IMR-90 (cell line): ENCODE measurements around the gene PTPN4.

Source experiments
- BHLHE40 ChIP-seq: fragments of 150-350 bp; IDR thresholded peaks from 2 replicates; pipeline ENCODE4 v1.6.1; 2016; ENCODE audit warnings: mild to moderate bottlenecking, low read depth, low read length
- CEBPB ChIP-seq: IDR thresholded peaks from 2 replicates; pipeline ENCODE4 v1.6.1; 2012; ENCODE audit warnings: low read depth, low read length, improper control_type of control experiment
- CHD1 ChIP-seq: IDR thresholded peaks from 2 replicates; pipeline ENCODE4 v1.6.1; 2012; ENCODE audit warnings: low read depth, low read length, improper control_type of control experiment
- FOS ChIP-seq: fragments of 150-350 bp; IDR thresholded peaks from 2 replicates; pipeline ENCODE4 v1.6.1; 2016; ENCODE audit warnings: low read depth, low read length
- MAFK ChIP-seq: IDR thresholded peaks from 2 replicates; pipeline ENCODE4 v1.6.1; 2012; ENCODE audit warnings: low read depth, low read length, improper control_type of control experiment
- POLR2A ChIP-seq: IDR thresholded peaks from 2 replicates; pipeline ENCODE4 v1.6.1; 2012; ENCODE audit warnings: mild to moderate bottlenecking, low read depth, low read length
- RAD21 ChIP-seq: IDR thresholded peaks from 2 replicates; pipeline ENCODE4 v1.6.1; 2012; ENCODE audit warnings: low read length, improper control_type of control experiment
- RFX5 ChIP-seq: IDR thresholded peaks from 2 replicates; pipeline ENCODE4 v1.8.0; 2012; ENCODE audit warnings: low read depth, mild to moderate bottlenecking, low read length, moderate library complexity
- SMC3 ChIP-seq: fragments of 150-350 bp; IDR thresholded peaks from 2 replicates; pipeline ENCODE4 v1.6.1; 2016; ENCODE audit warnings: low read depth, mild to moderate bottlenecking, antibody characterized with exemption, low read length, moderate library complexity
- TF ChIP-seq, protein P1 (sequence below): conservative IDR thresholded peaks from 2 replicates; pipeline ENCODE4 v1.5.1; 2012; ENCODE audit warnings: mild to moderate bottlenecking, low read depth, low read length, improper control_type of control experiment
- TF ChIP-seq, protein P2 (sequence below): fragments of 150-350 bp; IDR thresholded peaks from 2 replicates; pipeline ENCODE4 v1.6.1; 2017; ENCODE audit warnings: mild to moderate bottlenecking, antibody characterized with exemption, low read length, low read depth

- TF ChIP-seq, protein P1, sequence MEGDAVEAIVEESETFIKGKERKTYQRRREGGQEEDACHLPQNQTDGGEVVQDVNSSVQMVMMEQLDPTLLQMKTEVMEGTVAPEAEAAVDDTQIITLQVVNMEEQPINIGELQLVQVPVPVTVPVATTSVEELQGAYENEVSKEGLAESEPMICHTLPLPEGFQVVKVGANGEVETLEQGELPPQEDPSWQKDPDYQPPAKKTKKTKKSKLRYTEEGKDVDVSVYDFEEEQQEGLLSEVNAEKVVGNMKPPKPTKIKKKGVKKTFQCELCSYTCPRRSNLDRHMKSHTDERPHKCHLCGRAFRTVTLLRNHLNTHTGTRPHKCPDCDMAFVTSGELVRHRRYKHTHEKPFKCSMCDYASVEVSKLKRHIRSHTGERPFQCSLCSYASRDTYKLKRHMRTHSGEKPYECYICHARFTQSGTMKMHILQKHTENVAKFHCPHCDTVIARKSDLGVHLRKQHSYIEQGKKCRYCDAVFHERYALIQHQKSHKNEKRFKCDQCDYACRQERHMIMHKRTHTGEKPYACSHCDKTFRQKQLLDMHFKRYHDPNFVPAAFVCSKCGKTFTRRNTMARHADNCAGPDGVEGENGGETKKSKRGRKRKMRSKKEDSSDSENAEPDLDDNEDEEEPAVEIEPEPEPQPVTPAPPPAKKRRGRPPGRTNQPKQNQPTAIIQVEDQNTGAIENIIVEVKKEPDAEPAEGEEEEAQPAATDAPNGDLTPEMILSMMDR = no peak
- TF ChIP-seq POLR2A = no peak
- TF ChIP-seq SMC3 = no peak
- TF ChIP-seq RFX5 = no peak
- TF ChIP-seq RAD21 = no peak
- TF ChIP-seq CEBPB = no peak
- no peak for TF ChIP-seq MAFK
- no peak for TF ChIP-seq BHLHE40
- no peak for TF ChIP-seq FOS
- TF ChIP-seq CHD1 = no peak
- TF ChIP-seq, protein P2, sequence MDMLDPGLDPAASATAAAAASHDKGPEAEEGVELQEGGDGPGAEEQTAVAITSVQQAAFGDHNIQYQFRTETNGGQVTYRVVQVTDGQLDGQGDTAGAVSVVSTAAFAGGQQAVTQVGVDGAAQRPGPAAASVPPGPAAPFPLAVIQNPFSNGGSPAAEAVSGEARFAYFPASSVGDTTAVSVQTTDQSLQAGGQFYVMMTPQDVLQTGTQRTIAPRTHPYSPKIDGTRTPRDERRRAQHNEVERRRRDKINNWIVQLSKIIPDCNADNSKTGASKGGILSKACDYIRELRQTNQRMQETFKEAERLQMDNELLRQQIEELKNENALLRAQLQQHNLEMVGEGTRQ = no peak
Measured at GRCh38 chr2:119716284-119716672, 43.4 kb upstream of the PTPN4 start.
